B cell (primary cell): ENCODE data around the gene METTL24.
"Not testable (repeated sequence)": the region's sequence is repeated elsewhere in the genome, so short reads cannot be mapped to it uniquely, and the experiment has no call there.

ENCODE experiments used
- EZH2 ChIP-seq: IDR thresholded peaks from 2 replicates; pipeline ENCODE4 v1.6.1; 2012; ENCODE audit warnings: borderline replicate concordance, low read depth, mild to moderate bottlenecking, moderate library complexity, low read length; ENCODE audit not compliant: insufficient read depth, poor library complexity, severe bottlenecking
- TF ChIP-seq, protein P1 (sequence below): fragments of 200-600 bp; IDR thresholded peaks from one replicate; pipeline ENCODE4 v1.8.0; 2022; ENCODE audit warnings: antibody characterized with exemption, mild to moderate bottlenecking

GRCh38 chr6:110244621-110245020 lies 113.5 kb downstream of the METTL24 start:
- TF ChIP-seq, protein P1, sequence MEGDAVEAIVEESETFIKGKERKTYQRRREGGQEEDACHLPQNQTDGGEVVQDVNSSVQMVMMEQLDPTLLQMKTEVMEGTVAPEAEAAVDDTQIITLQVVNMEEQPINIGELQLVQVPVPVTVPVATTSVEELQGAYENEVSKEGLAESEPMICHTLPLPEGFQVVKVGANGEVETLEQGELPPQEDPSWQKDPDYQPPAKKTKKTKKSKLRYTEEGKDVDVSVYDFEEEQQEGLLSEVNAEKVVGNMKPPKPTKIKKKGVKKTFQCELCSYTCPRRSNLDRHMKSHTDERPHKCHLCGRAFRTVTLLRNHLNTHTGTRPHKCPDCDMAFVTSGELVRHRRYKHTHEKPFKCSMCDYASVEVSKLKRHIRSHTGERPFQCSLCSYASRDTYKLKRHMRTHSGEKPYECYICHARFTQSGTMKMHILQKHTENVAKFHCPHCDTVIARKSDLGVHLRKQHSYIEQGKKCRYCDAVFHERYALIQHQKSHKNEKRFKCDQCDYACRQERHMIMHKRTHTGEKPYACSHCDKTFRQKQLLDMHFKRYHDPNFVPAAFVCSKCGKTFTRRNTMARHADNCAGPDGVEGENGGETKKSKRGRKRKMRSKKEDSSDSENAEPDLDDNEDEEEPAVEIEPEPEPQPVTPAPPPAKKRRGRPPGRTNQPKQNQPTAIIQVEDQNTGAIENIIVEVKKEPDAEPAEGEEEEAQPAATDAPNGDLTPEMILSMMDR = not testable (repeated sequence)
- not testable (repeated sequence) for TF ChIP-seq EZH2
